NCI-H1694 treated with DMSO at 0.1 percent for 48 hours (cell line): ENCODE data around the gene EMSY.

Source experiments
- DNase-seq: peaks from one replicate; lab custom pipeline; 2025; lab: John Stamatoyannopoulos, UW

The EMSY gene

DNA sequence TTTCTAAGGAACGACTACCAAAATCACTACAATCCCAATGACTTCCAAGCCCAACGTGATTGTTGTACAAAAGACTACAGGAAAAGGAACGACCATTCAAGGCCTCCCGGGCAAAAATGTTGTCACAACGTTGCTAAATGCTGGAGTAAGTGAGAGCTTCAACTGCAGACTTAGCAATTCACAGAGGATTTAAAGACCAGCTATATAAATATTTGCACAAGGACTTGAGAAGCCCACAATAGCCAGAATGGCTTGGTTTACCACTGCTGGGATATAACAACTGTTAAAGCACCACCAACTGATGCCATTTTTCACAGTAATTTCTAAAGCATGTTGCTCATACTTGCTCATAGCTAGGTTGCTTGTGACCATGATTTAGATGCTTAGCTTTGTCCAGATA, 78.3 kb downstream of the EMSY start:
- no peak for DNase-seq

DNA sequence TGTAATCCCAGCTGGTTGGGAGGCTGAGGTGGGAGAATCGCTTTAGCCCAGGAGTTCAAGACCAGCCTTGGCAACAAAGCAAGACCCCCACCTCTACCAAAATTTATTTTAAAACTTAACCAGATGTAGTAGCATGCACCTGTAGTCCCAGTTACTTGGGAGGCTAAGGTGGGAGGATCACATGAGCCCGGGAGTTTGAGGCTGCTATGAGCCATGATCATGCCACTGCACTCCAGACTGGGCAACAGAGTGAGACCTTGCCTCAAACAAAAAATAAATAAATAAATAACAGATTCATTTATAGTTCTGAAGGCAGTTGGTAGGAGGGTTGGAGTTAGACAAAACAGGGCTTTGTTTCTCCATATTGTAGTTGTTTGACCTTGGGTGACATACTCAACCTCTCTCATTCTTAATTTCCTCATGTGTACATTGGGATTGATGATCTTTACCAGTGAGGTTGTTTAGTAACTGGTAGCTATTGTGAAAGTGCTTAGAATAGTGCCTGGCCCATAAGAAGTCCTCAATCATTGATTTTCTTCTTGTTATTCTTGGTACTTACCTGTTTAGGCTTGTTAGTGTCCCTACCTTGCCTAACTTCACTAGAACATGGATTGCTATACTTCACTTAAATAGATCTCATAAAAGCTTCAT, 79.1 kb downstream of the EMSY start:
- no peak for DNase-seq

DNA sequence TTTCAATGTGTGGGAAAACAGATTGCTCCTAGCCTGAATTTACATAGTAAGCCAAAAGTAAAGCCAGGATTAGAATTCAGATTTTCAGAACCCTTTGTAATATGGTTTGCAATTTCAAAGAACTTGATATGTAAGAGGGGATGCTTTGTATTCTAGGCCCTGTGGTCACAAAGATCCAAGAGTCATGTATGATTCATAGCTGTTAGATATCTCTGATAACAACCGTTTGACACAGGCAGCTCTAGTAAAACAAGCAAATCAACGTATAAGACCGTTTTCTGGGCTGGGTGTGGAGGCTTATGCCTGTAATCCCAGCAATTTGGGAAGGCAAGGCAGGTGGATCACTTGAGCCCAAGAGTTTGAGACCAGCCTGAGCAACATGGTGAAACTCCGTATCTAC, 79.6 kb downstream of the EMSY start:
- no peak for DNase-seq

DNA sequence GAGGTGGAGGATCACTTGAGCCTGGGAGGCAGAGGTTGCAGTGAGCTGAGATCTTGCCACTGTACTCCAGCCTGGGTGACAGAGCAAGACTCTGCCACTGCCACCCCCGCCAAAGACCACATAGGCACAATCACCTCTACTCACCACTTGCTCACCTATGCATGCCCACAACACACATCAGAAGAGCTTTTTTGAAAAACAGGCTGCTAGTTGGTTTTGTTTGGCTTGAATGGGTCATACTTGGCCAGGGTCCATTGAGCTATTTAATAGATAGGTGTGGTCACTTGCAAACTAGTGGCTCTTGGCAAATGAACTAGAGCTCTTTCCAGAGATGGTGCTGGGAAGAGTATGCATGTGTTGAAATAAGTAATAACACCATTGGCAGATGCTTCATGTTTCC, 80.1 kb downstream of the EMSY start:
- no peak for DNase-seq

DNA sequence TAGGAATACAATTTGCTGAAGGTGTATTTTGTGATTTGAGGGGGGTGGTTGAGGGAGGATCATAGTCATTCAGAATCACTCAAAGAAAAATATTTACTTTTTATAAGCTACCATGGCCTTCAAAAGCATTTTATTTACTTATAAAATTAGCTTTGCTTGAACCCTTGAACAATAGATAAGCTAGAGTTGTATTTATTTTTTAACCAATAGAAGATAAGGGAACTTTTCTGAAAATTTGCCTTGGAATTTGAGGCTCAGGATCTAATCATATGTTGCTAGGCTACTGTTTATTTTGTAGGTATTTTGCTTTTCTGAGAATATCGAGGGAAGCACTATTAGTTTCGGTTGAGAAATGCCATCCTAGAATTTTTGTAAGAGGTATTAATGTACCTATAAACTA, 82.1 kb downstream of the EMSY start:
- no peak for DNase-seq

DNA sequence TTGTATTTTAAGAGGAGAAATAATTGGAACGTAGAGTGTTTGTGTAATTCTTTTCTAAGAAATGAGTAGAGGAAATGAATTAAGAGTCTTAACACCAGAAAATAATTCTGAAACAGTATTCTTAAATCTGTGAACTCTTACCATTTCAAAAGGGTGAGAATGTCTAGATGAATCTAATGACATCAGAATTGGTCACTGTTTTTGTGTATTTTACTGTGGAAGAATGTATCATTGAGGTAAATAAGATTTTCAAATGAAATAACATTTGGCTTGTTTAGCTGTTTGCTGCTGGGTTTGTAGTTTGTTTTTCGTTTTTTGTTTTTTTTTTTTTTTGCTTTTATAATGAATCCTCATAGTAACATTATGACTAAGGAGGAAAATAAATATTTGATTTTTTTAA, 97.6 kb downstream of the EMSY start:
- DNase-seq: no peak

DNA sequence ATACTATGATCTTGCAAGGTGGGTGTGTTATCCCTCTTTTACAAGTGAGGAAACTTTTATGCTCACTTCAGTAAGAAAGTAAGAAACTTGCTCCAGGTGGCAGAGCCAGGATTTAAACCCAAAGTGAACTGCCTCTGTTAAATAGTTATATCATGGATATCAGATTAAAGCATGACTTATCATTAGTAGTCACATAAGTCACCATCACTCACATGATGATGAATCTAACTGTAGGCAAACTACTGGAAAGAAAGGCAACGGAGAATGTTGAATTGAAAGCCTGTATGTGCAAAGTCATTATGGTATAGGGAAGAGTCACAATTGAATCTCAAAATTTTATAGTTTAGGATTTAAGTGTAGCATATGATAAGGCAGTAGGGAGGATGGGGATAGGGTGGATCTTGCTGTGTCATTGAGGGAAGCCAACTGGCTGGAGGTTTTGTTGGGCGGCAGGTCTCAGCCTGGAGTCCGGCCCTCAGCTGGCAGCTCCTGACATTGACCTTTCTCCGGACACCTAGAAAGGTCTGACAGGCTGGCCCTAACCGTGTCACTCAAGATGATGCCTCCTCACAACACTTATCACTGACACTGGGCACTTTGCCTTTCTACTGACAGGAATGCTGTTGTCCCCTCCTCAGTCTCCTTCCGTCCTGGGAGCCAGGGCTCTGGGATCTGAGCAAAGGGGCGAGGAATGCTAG, 98.3 kb downstream of the EMSY start:
- DNase-seq: no peak

DNA sequence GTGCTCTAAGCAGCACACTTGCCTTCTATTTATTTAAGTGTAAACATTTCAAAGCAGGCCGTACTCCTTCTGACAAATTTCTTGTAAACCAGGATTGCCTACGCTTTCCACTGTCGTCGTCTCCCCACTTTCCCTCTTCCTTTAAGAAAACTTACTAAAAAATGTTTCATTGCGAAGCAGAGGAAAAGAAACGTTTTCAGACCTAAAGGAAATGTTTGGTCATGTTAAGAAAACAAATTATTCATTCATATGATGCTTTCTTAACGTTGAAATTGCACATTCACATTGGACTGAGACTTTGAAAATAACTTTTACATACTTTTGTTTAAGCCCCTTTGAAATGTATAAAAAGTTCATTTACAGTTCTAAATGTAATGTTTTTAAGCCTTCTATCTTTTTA, 106.0 kb downstream of the EMSY start:
- no peak for DNase-seq

DNA sequence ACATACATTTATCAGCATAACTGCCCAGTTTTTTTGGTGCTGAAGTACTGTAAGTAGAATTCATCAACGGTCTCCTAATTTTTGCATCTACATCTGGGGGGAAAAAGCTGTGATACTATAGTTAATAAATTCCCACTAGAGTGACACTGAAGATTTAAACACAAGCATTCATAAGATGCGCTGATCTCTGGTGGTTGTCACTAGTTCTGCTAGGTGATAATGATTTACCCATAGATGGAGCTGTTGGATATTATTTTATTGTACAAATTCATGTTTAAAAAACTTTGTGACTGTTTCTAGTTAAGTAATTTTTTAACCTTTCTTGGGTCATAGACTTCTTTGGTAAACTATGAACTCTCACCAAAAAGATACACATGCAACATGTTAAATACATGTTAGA, 106.6 kb downstream of the EMSY start:
- DNase-seq: no peak

DNA sequence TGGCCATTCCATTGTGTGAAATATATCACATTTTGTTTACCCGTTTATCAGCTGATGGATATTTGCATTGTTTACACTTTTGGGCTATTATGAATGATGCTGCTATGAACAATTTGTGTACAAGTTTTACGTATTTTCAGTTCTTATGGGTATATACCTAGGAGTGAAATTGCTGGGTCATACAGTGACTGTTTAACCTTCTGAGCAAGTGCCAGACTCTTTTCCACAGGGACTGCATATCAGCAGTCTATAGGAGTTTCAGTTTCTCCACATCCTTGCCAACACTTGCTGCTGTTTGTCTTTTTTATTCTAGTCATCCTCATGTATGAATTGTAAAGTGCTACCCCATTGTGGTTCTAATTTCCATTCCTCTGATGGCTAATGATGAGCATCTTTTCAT, 108.2 kb downstream of the EMSY start:
- DNase-seq: no peak

DNA sequence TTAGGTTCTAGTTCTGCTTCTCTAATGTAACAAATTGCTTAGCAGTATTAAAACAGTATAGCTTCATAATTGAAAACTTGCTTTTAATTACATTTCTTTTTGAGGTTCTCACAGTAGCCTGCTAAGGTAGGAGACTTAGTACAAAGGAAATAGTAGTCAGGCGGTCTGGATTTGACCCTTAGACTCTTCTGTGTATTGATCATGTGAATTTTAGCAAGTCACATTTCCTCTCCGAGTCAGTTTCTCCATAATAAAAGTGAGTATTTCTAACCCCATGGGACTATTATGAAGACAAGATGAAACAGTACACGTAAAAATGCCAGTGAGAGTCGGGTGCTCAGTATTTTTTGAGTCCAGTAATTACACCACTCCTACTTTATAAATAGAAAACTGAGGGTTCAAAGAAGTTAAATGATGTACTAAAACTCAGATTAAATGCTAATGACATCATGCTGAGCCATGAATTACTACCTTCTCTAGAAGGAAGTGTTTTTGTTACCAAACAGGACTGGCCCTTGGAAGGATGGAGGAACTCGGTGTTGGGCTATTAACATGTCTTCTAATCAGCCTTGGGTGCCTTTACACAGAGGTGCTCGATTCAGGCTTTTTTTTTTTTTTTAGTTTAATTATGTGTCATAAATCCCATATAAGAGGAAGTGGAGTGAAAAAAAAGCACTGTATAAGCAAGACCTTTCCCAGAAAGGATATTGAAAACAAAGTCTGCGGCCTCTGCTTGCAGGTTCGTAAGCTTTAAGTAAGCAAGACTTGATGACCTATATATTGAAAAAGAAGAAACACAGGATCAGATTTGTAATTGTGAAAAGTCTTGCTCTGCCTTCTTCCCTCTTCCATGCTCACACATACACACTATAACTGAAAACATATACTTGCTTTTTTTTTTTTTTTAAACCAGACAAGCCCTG, 109.0 kb downstream of the EMSY start:
- DNase-seq: no peak

DNA sequence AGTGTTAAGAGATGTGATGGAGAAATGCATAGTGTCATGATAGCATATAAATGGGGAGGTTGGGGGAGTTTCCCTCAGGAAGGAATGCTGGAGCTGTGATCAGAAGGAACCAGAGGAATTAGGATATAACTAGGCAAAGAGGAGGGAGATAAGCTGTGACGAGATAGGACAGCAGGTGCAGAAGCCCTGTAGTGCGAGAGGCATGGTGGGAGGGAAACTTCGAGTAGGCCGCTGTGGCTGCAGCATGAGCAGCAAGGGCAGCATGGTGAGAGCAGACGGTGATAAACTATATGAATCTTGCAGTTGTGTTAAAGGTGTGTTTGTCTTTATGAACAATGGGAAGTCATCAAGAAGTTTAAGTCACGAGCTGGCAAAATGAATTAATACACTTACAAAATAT, 109.9 kb downstream of the EMSY start:
- no peak for DNase-seq

DNA sequence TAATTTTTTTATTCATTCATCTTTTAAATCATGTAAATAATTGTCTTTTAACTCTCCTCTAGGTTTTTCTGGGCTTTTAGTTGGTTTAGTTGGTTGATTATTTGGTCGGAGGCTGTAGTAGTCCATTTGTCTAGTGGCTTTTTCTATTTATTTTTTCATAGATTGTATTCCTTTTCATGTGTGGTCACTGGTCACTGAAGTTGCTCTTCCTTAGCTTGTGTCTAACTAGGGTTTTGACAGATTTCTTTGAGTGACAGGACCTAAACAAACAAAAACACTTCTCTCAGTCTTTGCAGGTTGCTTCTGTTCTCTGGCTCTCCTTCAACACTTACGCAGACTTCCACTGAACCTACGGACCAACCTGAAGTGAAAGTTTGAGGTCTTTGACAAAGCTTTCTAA, 112.6 kb downstream of the EMSY start:
- no peak for DNase-seq

DNA sequence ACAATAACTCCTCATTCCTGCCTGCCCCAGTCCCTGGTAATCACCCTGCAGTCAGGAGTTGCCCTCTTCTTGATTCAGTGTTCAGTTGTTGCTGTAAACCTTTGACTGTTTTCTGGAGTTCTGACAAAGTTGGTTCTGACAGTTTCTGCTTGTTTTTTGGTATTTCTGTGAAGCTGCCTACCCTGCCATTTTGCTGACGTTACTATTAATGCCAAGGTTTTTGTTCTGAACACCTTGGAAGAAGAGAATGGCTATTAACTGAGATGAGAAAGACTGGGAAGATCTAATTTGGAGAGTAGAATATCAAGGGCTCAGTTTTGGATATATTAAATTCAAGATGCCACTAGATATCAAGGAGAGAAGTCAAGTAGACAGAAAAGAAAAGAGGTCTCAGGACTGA, 113.7 kb downstream of the EMSY start:
- DNase-seq: no peak

DNA sequence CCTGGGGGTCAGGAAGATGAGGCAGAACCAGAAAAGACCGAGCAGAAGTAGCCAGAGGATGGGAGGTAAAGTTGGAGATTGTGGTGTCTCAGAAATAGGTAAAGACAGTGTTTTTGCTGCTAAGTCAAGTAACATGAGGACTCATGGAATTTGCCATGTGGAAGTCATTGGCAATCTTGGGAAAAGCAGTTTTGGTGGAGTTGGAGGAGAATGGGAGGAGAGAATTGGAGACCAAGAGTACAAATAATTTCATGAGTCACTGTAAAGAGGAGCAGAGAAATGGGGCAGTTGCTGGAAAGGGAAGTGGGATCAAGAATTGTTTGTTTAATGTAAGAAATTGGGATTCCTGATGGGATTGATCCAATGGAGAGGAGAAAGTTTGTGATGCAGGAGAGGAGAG, 114.1 kb downstream of the EMSY start:
- no peak for DNase-seq

DNA sequence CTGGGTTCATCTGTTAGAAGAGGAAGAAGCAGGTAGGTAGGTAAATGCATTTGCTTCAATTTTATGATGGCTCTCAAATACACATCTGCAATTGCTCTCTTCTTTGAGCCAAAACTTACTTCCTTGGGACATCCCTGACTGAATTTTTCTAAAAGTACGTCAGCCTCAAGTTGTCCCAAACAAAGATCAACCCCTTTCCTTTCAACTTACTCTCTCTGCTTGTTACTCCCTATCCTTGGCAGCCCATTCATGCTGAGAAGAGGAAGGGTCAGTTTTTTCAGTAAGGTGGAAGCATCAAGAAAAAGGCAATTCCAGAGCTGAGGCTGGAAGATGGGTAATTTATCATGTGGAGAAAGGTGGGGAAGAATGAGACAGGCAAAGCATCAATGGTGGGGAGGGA, 114.5 kb downstream of the EMSY start:
- no peak for DNase-seq

DNA sequence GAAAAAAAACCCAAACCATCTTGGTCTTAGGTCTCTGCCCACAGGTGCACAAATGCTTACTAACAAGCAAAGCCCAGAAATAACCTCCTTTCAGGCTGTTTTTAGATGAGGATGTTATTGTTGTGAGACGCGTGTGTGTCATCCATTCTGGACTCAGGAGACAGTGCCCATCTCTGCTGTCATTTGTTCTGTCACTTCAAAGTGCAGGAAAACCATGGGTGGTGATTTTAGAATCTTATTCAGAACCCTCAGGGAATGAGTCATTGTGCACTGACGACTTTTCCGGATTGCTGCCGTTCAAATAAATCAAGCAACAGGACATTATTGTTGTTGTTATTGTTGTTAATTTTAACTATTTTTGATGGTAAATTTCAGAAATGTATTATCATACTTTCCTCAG, 115.4 kb downstream of the EMSY start:
- no peak for DNase-seq

DNA sequence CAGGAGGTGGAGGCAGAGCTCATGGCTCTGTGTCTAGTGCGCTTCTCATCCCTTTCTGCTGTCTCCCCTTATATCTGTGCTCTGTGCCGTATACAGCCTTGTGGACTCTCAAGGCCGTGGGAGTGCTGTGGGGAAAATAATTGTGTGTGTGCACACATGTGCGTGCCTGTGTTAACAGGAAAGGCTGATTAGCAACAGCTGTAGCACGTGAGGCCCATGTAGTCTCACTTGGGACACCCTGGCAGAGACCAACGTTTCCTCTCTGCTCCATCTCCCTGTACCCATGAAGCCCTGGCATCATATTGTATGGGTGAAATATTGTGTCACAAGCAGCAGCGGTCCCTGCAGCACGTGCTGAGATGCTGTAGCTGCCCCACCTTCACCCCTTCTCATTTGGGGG, 116.4 kb downstream of the EMSY start:
- no peak for DNase-seq

DNA sequence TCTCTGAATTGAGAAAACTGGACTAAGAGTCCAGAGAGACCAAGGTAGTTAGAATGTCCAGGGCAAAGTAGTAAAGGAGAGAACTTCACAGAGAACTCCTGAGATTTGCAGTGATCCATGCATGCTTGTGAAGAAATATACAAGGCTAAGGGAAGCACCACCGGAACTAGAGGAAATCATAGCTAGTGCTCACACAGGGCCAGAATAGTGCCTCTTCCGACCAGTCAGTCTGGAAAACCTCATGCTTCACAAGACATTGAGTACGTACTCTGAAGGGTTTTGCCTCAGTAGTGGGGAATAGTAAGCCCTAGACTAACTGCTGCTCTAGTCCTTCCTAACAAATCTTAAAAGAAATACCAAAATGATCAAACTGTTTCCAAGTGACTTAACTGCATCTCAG, 117.7 kb downstream of the EMSY start:
- DNase-seq: no peak

DNA sequence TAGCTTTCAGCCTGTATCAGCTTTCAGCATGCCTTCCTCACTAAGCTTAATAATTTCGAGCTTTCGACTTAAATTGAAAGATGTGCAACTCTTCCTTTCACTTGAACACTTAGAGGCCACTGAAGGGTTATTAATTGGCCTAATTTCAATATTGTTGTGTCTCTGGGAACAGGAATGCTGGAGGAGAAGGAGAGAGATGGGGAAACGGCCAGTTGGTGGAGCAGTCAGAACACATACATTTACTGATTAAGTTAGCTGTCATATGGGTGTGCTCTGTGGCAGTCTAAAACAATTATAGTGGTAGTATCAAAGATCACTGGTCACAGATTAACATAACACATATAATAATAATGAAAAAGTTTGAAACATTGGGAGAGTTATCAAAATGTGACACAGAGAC, 119.5 kb downstream of the EMSY start:
- DNase-seq: no peak

DNA sequence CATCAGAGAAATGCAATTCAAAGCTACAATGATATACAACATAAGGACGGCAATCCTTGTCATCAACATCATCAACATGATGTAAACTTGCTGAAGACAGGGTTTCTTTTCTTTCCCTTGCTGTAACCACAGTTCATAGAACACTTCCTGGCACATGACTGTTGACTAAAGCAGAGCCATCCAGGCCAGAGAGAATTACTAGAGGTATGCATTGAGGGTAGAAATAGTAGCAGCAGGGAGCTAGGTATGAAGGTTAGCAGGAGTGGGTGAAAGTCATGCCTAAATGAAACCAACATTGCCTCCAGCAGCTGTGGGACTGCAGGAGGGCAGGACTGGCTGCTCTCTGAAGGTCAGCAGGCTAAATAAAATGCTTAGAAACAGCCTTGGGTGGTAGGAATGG, 122.0 kb downstream of the EMSY start:
- DNase-seq: no peak

DNA sequence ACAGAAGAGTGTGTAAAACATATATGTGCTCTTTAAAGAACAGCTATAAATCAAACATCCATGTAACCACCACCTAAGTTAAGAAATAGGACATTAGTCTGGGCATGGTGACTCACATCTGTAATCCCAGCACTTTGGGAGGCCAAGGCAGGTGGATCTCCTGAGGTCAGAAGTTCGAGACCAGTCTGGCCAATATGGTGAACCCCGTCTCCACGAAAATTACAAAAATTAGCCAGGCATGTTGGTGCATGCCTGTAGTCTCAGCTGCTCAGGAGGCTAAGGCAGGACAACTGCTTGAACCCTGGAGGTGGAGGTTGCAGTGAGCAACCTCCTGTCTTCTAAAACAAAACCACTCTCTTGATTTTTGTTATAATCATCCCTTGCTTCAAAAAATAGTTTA, 122.4 kb downstream of the EMSY start:
- no peak for DNase-seq

DNA sequence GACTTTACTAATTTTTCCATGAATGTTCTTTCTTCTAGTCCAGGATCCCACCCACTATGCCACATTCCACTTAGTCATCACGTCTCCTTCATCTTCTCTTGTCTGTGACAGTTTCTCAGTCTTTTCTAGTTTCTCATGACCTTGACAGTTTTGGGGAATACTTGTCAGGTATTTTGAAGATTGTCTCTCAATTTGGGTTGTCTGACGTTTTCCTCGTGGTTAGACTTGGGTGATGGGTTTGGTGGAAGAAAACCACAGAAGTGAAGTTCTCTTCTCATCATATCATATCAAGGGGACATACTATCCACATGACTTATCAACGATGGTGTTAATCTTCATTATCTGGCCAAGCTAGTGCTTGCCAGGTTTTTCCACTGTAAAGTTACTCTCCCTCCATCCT, 123.3 kb downstream of the EMSY start:
- DNase-seq: no peak
